ENCODE measurements around the gene RAB34.

Gene RAB34

GRCh38 chr17:28702026-28702751 is 15.5 kb downstream of the RAB34 start:
- no peak overlapping the region for H3K9ac ChIP-seq (ENCODE audit: low read depth in 1 of 2, low read length in 2 of 2)
- peaks cover 62 to 74% of the 10 kb centered on the region in 2 donors for H3K36me3 ChIP-seq (ENCODE audit: control insufficient read depth in 1 of 2, insufficient read depth in 2 of 2, low read length in 2 of 2)
- no peak overlapping the region for H3K4me3 ChIP-seq (ENCODE audit: low read depth in 1 of 2, low read length in 2 of 2)

GRCh38 chr17:28700830-28701492 is 16.7 kb downstream of the RAB34 start:
- Histone ChIP-seq H3K27ac (ENCODE audit: low read depth, low read length) (no peak overlapping the region), H3K9me3 (ENCODE audit: control insufficient read depth in 1 of 2, low read length in 2 of 2) (no peaks in the 10 kb centered on the region), H3K9ac (ENCODE audit: low read depth in 1 of 2, low read length in 2 of 2) (no peak overlapping the region), H3K36me3 (ENCODE audit: control insufficient read depth in 1 of 2, insufficient read depth in 2 of 2, low read length in 2 of 2) (peaks cover 70 to 85% of the 10 kb centered on the region in 2 donors), H3K4me3 (ENCODE audit: low read depth in 1 of 2, low read length in 2 of 2) (no peak overlapping the region), H3K27me3 (ENCODE audit: control insufficient read depth in 1 of 2, insufficient read depth in 2 of 2, low read length in 2 of 2) (no peaks in the 10 kb centered on the region), H3K4me1 (ENCODE audit: control insufficient read depth in 1 of 2, insufficient read depth in 2 of 2, low read length in 2 of 2) (peaks cover 35 to 43% of the 10 kb centered on the region in 2 donors)

More at GRCh38 chr17:28702026-28702751, 15.5 kb downstream of the RAB34 start:
- Histone ChIP-seq H3K4me1 (ENCODE audit: control insufficient read depth in 1 of 2, insufficient read depth in 2 of 2, low read length in 2 of 2) (peaks cover 41% of the 10 kb centered on the region in 2 donors), H3K27ac (ENCODE audit: low read depth, low read length) (no peak overlapping the region), H3K9me3 (ENCODE audit: control insufficient read depth in 1 of 2, low read length in 2 of 2) (no peaks in the 10 kb centered on the region), H3K27me3 (ENCODE audit: control insufficient read depth in 1 of 2, insufficient read depth in 2 of 2, low read length in 2 of 2) (no peaks in the 10 kb centered on the region)

- H3K9me3 ChIP-seq (ENCODE audit: control insufficient read depth in 1 of 2, low read length in 2 of 2): no peaks in the 10 kb centered on the region
- H3K4me3 ChIP-seq (ENCODE audit: low read depth in 1 of 2, low read length in 2 of 2): no peak overlapping the region
- no peaks in the 10 kb centered on the region for H3K27me3 ChIP-seq (ENCODE audit: control insufficient read depth in 1 of 2, insufficient read depth in 2 of 2, low read length in 2 of 2)
- H3K27ac ChIP-seq (ENCODE audit: low read depth, low read length): no peak overlapping the region
- peaks cover 34 to 41% of the 10 kb centered on the region in 2 donors for H3K4me1 ChIP-seq (ENCODE audit: control insufficient read depth in 1 of 2, insufficient read depth in 2 of 2, low read length in 2 of 2)
- H3K9ac ChIP-seq (ENCODE audit: low read depth in 1 of 2, low read length in 2 of 2): no peak overlapping the region
- peaks cover 73 to 92% of the 10 kb centered on the region in 2 donors for H3K36me3 ChIP-seq (ENCODE audit: control insufficient read depth in 1 of 2, insufficient read depth in 2 of 2, low read length in 2 of 2)
Observed at GRCh38 chr17:28700278-28700677, 17.4 kb downstream of the RAB34 start.

- H3K36me3 ChIP-seq (ENCODE audit: control insufficient read depth in 1 of 2, insufficient read depth in 2 of 2, low read length in 2 of 2): peaks cover 86 to 97% of the 10 kb centered on the region in 2 donors
- peak overlapping the region; percentile 28 to 63 for H3K9ac ChIP-seq (ENCODE audit: low read depth in 1 of 2, low read length in 2 of 2)
- peak overlapping the region; percentile 38 for H3K27ac ChIP-seq (ENCODE audit: low read depth, low read length)
- no peaks in the 10 kb centered on the region for H3K9me3 ChIP-seq (ENCODE audit: control insufficient read depth in 1 of 2, low read length in 2 of 2)
- H3K27me3 ChIP-seq (ENCODE audit: control insufficient read depth in 1 of 2, insufficient read depth in 2 of 2, low read length in 2 of 2): no peaks in the 10 kb centered on the region
- H3K4me3 ChIP-seq (ENCODE audit: low read depth in 1 of 2, low read length in 2 of 2): peak overlapping the region; percentile 4 to 44
- H3K4me1 ChIP-seq (ENCODE audit: control insufficient read depth in 1 of 2, insufficient read depth in 2 of 2, low read length in 2 of 2): peaks cover 34 to 41% of the 10 kb centered on the region in 2 donors
Observed at GRCh38 chr17:28698253-28698941, 19.3 kb downstream of the RAB34 start.

- no peaks in the 10 kb centered on the region for H3K27me3 ChIP-seq (ENCODE audit: control insufficient read depth in 1 of 2, insufficient read depth in 2 of 2, low read length in 2 of 2)
- H3K4me1 ChIP-seq (ENCODE audit: control insufficient read depth in 1 of 2, insufficient read depth in 2 of 2, low read length in 2 of 2): peaks cover 15 to 22% of the 10 kb centered on the region in 2 donors
- H3K9ac ChIP-seq (ENCODE audit: low read depth in 1 of 2, low read length in 2 of 2): no peak overlapping the region
- no peak overlapping the region for H3K27ac ChIP-seq (ENCODE audit: low read depth, low read length)
- H3K9me3 ChIP-seq (ENCODE audit: control insufficient read depth in 1 of 2, low read length in 2 of 2): no peaks in the 10 kb centered on the region
- H3K4me3 ChIP-seq (ENCODE audit: low read depth in 1 of 2, low read length in 2 of 2): no peak overlapping the region
- H3K36me3 ChIP-seq (ENCODE audit: control insufficient read depth in 1 of 2, insufficient read depth in 2 of 2, low read length in 2 of 2): peaks cover 61 to 87% of the 10 kb centered on the region in 2 donors
Observed at GRCh38 chr17:28693869-28694268, 23.8 kb downstream of the RAB34 start.

GRCh38 chr17:28689011-28689410 is 28.7 kb downstream of the RAB34 start:
- H3K4me3 ChIP-seq (ENCODE audit: low read depth in 1 of 2, low read length in 2 of 2): no peak overlapping the region
- H3K27ac ChIP-seq (ENCODE audit: low read depth, low read length): no peak overlapping the region
- H3K9ac ChIP-seq (ENCODE audit: low read depth in 1 of 2, low read length in 2 of 2): no peak overlapping the region
- H3K27me3 ChIP-seq (ENCODE audit: control insufficient read depth in 1 of 2, insufficient read depth in 2 of 2, low read length in 2 of 2): no peaks in the 10 kb centered on the region
- H3K9me3 ChIP-seq (ENCODE audit: control insufficient read depth in 1 of 2, low read length in 2 of 2): no peaks in the 10 kb centered on the region
- H3K4me1 ChIP-seq (ENCODE audit: control insufficient read depth in 1 of 2, insufficient read depth in 2 of 2, low read length in 2 of 2): peaks cover 0 to 6% of the 10 kb centered on the region in 2 donors
- H3K36me3 ChIP-seq (ENCODE audit: control insufficient read depth in 1 of 2, insufficient read depth in 2 of 2, low read length in 2 of 2): peaks cover 70 to 88% of the 10 kb centered on the region in 2 donors

- Histone ChIP-seq H3K4me3 (ENCODE audit: low read depth in 1 of 2, low read length in 2 of 2) (no peak overlapping the region), H3K9me3 (ENCODE audit: control insufficient read depth in 1 of 2, low read length in 2 of 2) (no peaks in the 10 kb centered on the region), H3K36me3 (ENCODE audit: control insufficient read depth in 1 of 2, insufficient read depth in 2 of 2, low read length in 2 of 2) (peaks cover 67 to 86% of the 10 kb centered on the region in 2 donors), H3K9ac (ENCODE audit: low read depth in 1 of 2, low read length in 2 of 2) (no peak overlapping the region), H3K27ac (ENCODE audit: low read depth, low read length) (no peak overlapping the region), H3K4me1 (ENCODE audit: control insufficient read depth in 1 of 2, insufficient read depth in 2 of 2, low read length in 2 of 2) (peaks cover 0 to 6% of the 10 kb centered on the region in 2 donors), H3K27me3 (ENCODE audit: control insufficient read depth in 1 of 2, insufficient read depth in 2 of 2, low read length in 2 of 2) (no peaks in the 10 kb centered on the region)
Observed at GRCh38 chr17:28688481-28688880, 29.2 kb downstream of the RAB34 start.

GRCh38 chr17:28686296-28686695 is 31.4 kb downstream of the RAB34 start:
- Histone ChIP-seq H3K36me3 (ENCODE audit: control insufficient read depth in 1 of 2, insufficient read depth in 2 of 2, low read length in 2 of 2) (peaks cover 85 to 97% of the 10 kb centered on the region in 2 donors), H3K4me3 (ENCODE audit: low read depth in 1 of 2, low read length in 2 of 2) (no peak overlapping the region), H3K27ac (ENCODE audit: low read depth, low read length) (no peak overlapping the region), H3K9ac (ENCODE audit: low read depth in 1 of 2, low read length in 2 of 2) (no peak overlapping the region), H3K27me3 (ENCODE audit: control insufficient read depth in 1 of 2, insufficient read depth in 2 of 2, low read length in 2 of 2) (no peaks in the 10 kb centered on the region), H3K9me3 (ENCODE audit: control insufficient read depth in 1 of 2, low read length in 2 of 2) (no peaks in the 10 kb centered on the region), H3K4me1 (ENCODE audit: control insufficient read depth in 1 of 2, insufficient read depth in 2 of 2, low read length in 2 of 2) (peaks cover 0 to 6% of the 10 kb centered on the region in 2 donors)

GRCh38 chr17:28685366-28685765 is 32.3 kb downstream of the RAB34 start:
- Histone ChIP-seq H3K27ac (ENCODE audit: low read depth, low read length) (no peak overlapping the region), H3K9ac (ENCODE audit: low read depth in 1 of 2, low read length in 2 of 2) (no peak overlapping the region), H3K9me3 (ENCODE audit: control insufficient read depth in 1 of 2, low read length in 2 of 2) (no peaks in the 10 kb centered on the region), H3K36me3 (ENCODE audit: control insufficient read depth in 1 of 2, insufficient read depth in 2 of 2, low read length in 2 of 2) (peaks cover 85 to 94% of the 10 kb centered on the region in 2 donors), H3K4me3 (ENCODE audit: low read depth in 1 of 2, low read length in 2 of 2) (no peak overlapping the region), H3K4me1 (ENCODE audit: control insufficient read depth in 1 of 2, insufficient read depth in 2 of 2, low read length in 2 of 2) (peaks cover 0 to 6% of the 10 kb centered on the region in 2 donors), H3K27me3 (ENCODE audit: control insufficient read depth in 1 of 2, insufficient read depth in 2 of 2, low read length in 2 of 2) (no peaks in the 10 kb centered on the region)

GRCh38 chr17:28684963-28685362 is 32.7 kb downstream of the RAB34 start:
- H3K4me1 ChIP-seq (ENCODE audit: control insufficient read depth in 1 of 2, insufficient read depth in 2 of 2, low read length in 2 of 2): peaks cover 0 to 6% of the 10 kb centered on the region in 2 donors
- no peak overlapping the region for H3K27ac ChIP-seq (ENCODE audit: low read depth, low read length)
- no peaks in the 10 kb centered on the region for H3K9me3 ChIP-seq (ENCODE audit: control insufficient read depth in 1 of 2, low read length in 2 of 2)
- no peaks in the 10 kb centered on the region for H3K27me3 ChIP-seq (ENCODE audit: control insufficient read depth in 1 of 2, insufficient read depth in 2 of 2, low read length in 2 of 2)
- no peak overlapping the region for H3K9ac ChIP-seq (ENCODE audit: low read depth in 1 of 2, low read length in 2 of 2)
- H3K4me3 ChIP-seq (ENCODE audit: low read depth in 1 of 2, low read length in 2 of 2): no peak overlapping the region
- H3K36me3 ChIP-seq (ENCODE audit: control insufficient read depth in 1 of 2, insufficient read depth in 2 of 2, low read length in 2 of 2): peaks cover 81 to 92% of the 10 kb centered on the region in 2 donors
